Rectal smooth muscle tissue (tissue), 1 donor: Measurements from ENCODE around the gene NCKAP5.

ENCODE experiments used
- H3K27ac ChIP-seq: one replicate; pipeline ENCODE4 v1.7.0; 2013; ENCODE audit warnings: low read depth, low read length, inconsistent platforms
- H3K27me3 ChIP-seq: one replicate; pipeline ENCODE4 v1.7.0; 2013; ENCODE audit warnings: low read length; ENCODE audit not compliant: control insufficient read depth, insufficient read depth
- H3K36me3 ChIP-seq: one replicate; pipeline ENCODE4 v1.7.0; 2013; ENCODE audit warnings: low read length; ENCODE audit not compliant: control insufficient read depth, insufficient read depth
- H3K4me1 ChIP-seq: one replicate; pipeline ENCODE4 v1.7.0; 2013; ENCODE audit warnings: low read length; ENCODE audit not compliant: control insufficient read depth, insufficient read depth
- H3K4me3 ChIP-seq: one replicate; pipeline ENCODE4 v1.7.0; 2013; ENCODE audit warnings: low read length
- H3K9ac ChIP-seq: one replicate; pipeline ENCODE4 v1.7.0; 2013; ENCODE audit warnings: low read length

The NCKAP5 gene

GRCh38 chr2:132789066-132789465, 779.2 kb downstream of the NCKAP5 start:
- no peaks in the 10 kb centered on the region for H3K36me3 ChIP-seq
- no peak overlapping the region for H3K9ac ChIP-seq
- H3K27me3 ChIP-seq, result no peaks in the 10 kb centered on the region

GRCh38 chr2:132788310-132788838, 779.9 kb downstream of the NCKAP5 start:
- no peak overlapping the region for H3K27ac ChIP-seq
- H3K4me1 ChIP-seq, result no peaks in the 10 kb centered on the region
- no peaks in the 10 kb centered on the region for H3K36me3 ChIP-seq
- H3K27me3 ChIP-seq, result no peaks in the 10 kb centered on the region
- no peak overlapping the region for H3K9ac ChIP-seq
- no peak overlapping the region for H3K4me3 ChIP-seq

More at GRCh38 chr2:132789066-132789465, 779.2 kb downstream of the NCKAP5 start:
- no peaks in the 10 kb centered on the region for H3K4me1 ChIP-seq
- no peak overlapping the region for H3K27ac ChIP-seq
- H3K4me3 ChIP-seq, result no peak overlapping the region

DNA sequence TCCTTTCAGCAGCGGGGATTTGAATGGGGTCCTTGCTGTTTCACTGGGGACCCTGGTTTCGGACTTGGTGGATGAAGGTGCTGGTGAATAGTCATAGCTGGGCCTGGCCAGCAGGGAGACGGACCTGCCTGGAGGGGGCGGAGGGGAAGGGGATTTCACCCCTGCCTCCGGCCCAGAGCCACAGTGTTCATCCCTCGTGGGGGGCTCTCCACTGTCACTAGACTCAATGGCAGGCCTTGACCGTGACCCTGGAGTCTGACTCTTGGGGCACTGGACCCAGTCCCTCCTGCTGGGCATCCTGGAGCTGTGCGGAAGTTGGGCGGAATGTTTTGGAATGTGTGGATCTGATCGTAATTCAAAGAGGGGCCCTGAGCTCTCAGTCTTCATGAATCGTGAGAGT, 784.4 kb downstream of the NCKAP5 start:
- no peaks in the 10 kb centered on the region for H3K4me1 ChIP-seq
- no peaks in the 10 kb centered on the region for H3K27me3 ChIP-seq
- no peaks in the 10 kb centered on the region for H3K36me3 ChIP-seq
- no peak overlapping the region for H3K4me3 ChIP-seq
- H3K27ac ChIP-seq, result no peak overlapping the region
- no peak overlapping the region for H3K9ac ChIP-seq

GRCh38 chr2:132782176-132782783, 786.0 kb downstream of the NCKAP5 start:
- Histone ChIP-seq H3K9ac (no peak overlapping the region), H3K4me3 (no peak overlapping the region), H3K27me3 (no peaks in the 10 kb centered on the region), H3K36me3 (no peaks in the 10 kb centered on the region), H3K27ac (no peak overlapping the region), H3K4me1 (no peaks in the 10 kb centered on the region)

- no peaks in the 10 kb centered on the region for H3K27me3 ChIP-seq
- no peak overlapping the region for H3K9ac ChIP-seq
- no peaks in the 10 kb centered on the region for H3K36me3 ChIP-seq
- no peak overlapping the region for H3K27ac ChIP-seq
- H3K4me3 ChIP-seq, result no peak overlapping the region
- no peaks in the 10 kb centered on the region for H3K4me1 ChIP-seq
Measured at GRCh38 chr2:132780651-132781050, 787.6 kb downstream of the NCKAP5 start.

GRCh38 chr2:132779206-132779721, 789.0 kb downstream of the NCKAP5 start:
- Histone ChIP-seq H3K4me3 (no peak overlapping the region), H3K27me3 (no peaks in the 10 kb centered on the region), H3K9ac (no peak overlapping the region), H3K4me1 (no peaks in the 10 kb centered on the region), H3K36me3 (no peaks in the 10 kb centered on the region), H3K27ac (no peak overlapping the region)

GRCh38 chr2:132776287-132776686, 792.0 kb downstream of the NCKAP5 start:
- Histone ChIP-seq H3K4me1 (no peaks in the 10 kb centered on the region), H3K36me3 (no peaks in the 10 kb centered on the region), H3K4me3 (no peak overlapping the region), H3K9ac (no peak overlapping the region), H3K27me3 (no peaks in the 10 kb centered on the region), H3K27ac (no peak overlapping the region)

DNA sequence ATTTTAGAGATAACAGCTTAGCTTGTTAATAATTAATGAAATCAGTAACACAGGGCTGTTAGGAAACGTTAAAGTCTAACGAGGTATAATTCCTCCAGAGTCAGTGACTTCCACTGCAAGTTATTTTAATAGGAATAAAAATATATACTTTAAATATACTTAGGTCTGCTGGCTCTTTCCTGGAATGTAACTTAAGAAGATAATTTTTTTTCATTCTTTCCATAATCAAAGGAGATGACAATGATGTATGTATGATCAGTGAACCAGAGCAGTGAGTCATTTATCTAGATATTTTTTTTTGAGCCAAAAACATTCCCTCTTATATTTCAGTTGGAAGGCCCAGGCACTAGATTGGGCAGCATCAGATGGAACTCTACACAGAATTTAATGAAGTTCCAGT, 794.1 kb downstream of the NCKAP5 start:
- no peaks in the 10 kb centered on the region for H3K36me3 ChIP-seq
- H3K9ac ChIP-seq, result no peak overlapping the region
- H3K27ac ChIP-seq, result no peak overlapping the region
- no peak overlapping the region for H3K4me3 ChIP-seq
- no peaks in the 10 kb centered on the region for H3K27me3 ChIP-seq
- H3K4me1 ChIP-seq, result no peaks in the 10 kb centered on the region

- Histone ChIP-seq H3K27me3 (no peaks in the 10 kb centered on the region), H3K4me1 (no peaks in the 10 kb centered on the region), H3K9ac (no peak overlapping the region), H3K36me3 (no peaks in the 10 kb centered on the region), H3K27ac (no peak overlapping the region), H3K4me3 (no peak overlapping the region)
Measured at GRCh38 chr2:132773331-132773730, 794.9 kb downstream of the NCKAP5 start.

- Histone ChIP-seq H3K36me3 (no peaks in the 10 kb centered on the region), H3K9ac (no peak overlapping the region), H3K4me1 (no peaks in the 10 kb centered on the region), H3K4me3 (no peak overlapping the region), H3K27me3 (no peaks in the 10 kb centered on the region), H3K27ac (no peak overlapping the region)
Measured at GRCh38 chr2:132772340-132772739, 795.9 kb downstream of the NCKAP5 start.

DNA sequence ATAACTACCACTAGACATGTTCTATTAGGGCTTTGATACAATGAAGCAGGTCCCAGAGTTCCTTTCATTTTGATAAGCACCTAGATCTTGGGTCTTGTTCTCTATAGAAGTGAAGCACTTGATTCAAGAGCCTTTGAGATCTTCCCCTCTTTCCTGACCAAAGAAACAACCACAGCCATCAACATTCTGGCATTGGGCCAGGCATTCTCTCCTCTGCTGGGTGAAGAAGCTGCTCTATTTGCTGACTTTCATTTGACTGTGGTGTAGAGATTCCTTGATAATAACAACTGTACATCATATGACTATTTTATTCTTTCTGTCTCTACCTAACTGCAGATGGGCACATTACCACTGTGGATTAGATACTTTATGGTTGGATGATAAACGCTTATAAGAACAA, 801.7 kb downstream of the NCKAP5 start:
- Histone ChIP-seq H3K27me3 (no peaks in the 10 kb centered on the region), H3K4me1 (no peaks in the 10 kb centered on the region), H3K4me3 (no peak overlapping the region), H3K9ac (no peak overlapping the region), H3K36me3 (no peaks in the 10 kb centered on the region), H3K27ac (no peak overlapping the region)

GRCh38 chr2:132761437-132761836, 806.8 kb downstream of the NCKAP5 start:
- Histone ChIP-seq H3K27ac (no peak overlapping the region), H3K36me3 (no peaks in the 10 kb centered on the region), H3K27me3 (no peaks in the 10 kb centered on the region), H3K4me1 (no peaks in the 10 kb centered on the region), H3K4me3 (no peak overlapping the region), H3K9ac (no peak overlapping the region)

GRCh38 chr2:132760971-132761370, 807.3 kb downstream of the NCKAP5 start:
- H3K4me3 ChIP-seq, result no peak overlapping the region
- no peaks in the 10 kb centered on the region for H3K36me3 ChIP-seq
- no peak overlapping the region for H3K27ac ChIP-seq

More at GRCh38 chr2:132760971-132761370, 807.3 kb downstream of the NCKAP5 start:
- Histone ChIP-seq H3K4me1 (no peaks in the 10 kb centered on the region), H3K9ac (no peak overlapping the region), H3K27me3 (no peaks in the 10 kb centered on the region)
